Right ventricle myocardium inferior (tissue), 1 donor: ENCODE data around the gene ICAM2. TPM values are rescaled to one million over a fixed set of nuclear protein-coding genes. Genes with fewer than 3 reads are reported as not detected.
"Not testable (repeated sequence)": the region's sequence is repeated elsewhere in the genome, so short reads cannot be mapped to it uniquely, and the experiment has no call there.

ENCODE experiments used
- ATAC-seq: fragments of 200-7000 bp; cut with Tn5 transposase; one replicate; pipeline ENCODE4 v1.9.1; 2020; ENCODE audit warnings: mild to moderate bottlenecking, moderate library complexity
- DNase-seq: peaks from one replicate; pipeline ENCODE4 v3.0.0; 2021; ENCODE audit errors: missing footprints
- intact Hi-C: fragments of 100-400 bp; cut with DNase I; formaldehyde crosslinking; loops from one replicate; pipeline ENCODE4 v1.11.0; 2022
- total RNA-seq: library from RNA; stranded (reverse); fragmentation: NEBNext Ultra II Directional; extraction: Animal tissue kit (Norgen Biotek cat#: 25700); gene quantifications from one replicate; pipeline ENCODE4 v1.2.1, GENCODE V29; 2021
- donor health status: DM: no; HTN: yes; CAD: no; lungs with severe emphysema.

The ICAM2 gene
- total RNA-seq, 1 donor from 2014 or later, result 38.0 TPM

GRCh38 chr17:64019551-64019961 lies 877 bp downstream of the ICAM2 start:
- ATAC-seq, DNase-seq, intact Hi-C loops: not testable (repeated sequence)

GRCh38 chr17:64017381-64017980 lies 3.0 kb downstream of the ICAM2 start:
- intact Hi-C loops, result no loop called here
- ATAC-seq (no peak), DNase-seq (no peak)

GRCh38 chr17:64016974-64017373 lies 3.5 kb downstream of the ICAM2 start:
- no peak for ATAC-seq
- intact Hi-C loops, result no loop called here
- DNase-seq, result no peak

- intact Hi-C loops, result no loop called here
- DNase-seq (no peak), ATAC-seq (no peak)
These were observed 4.1 kb downstream of the ICAM2 start for GRCh38 chr17:64016231-64016784.

- intact Hi-C loops, result no loop called here
- no peak for DNase-seq
These were observed 5.0 kb downstream of the ICAM2 start for GRCh38 chr17:64015447-64015846.

GRCh38 chr17:64009571-64010402 lies 10.6 kb downstream of the ICAM2 start:
- no peak for DNase-seq
- ATAC-seq, result peak; percentile 26

More at GRCh38 chr17:64015447-64015846, 5.0 kb downstream of the ICAM2 start:
- no peak for ATAC-seq

GRCh38 chr17:64008830-64009229 lies 11.6 kb downstream of the ICAM2 start:
- DNase-seq (no peak), ATAC-seq (no peak)
- intact Hi-C loops, result no loop called here

More at GRCh38 chr17:64009571-64010402, 10.6 kb downstream of the ICAM2 start:
- intact Hi-C loops, result no loop called here

- ATAC-seq (no peak), DNase-seq (no peak)
- intact Hi-C loops, result no loop called here
These were observed 12.1 kb downstream of the ICAM2 start for GRCh38 chr17:64008346-64008745.

- DNase-seq (no peak), ATAC-seq (no peak)
- intact Hi-C loops, result no loop called here
These were observed 12.6 kb downstream of the ICAM2 start for GRCh38 chr17:64007838-64008282.

GRCh38 chr17:64007089-64007837 lies 13.2 kb downstream of the ICAM2 start:
- intact Hi-C loops, DNase-seq, ATAC-seq: not testable (repeated sequence)

- intact Hi-C loops, result no loop called here
- peak; percentile 85 for DNase-seq
- ATAC-seq, result peak; percentile 75
These were observed 13.9 kb downstream of the ICAM2 start for GRCh38 chr17:64006361-64007088.

GRCh38 chr17:64005734-64006167 lies 14.7 kb downstream of the ICAM2 start:
- no peak for ATAC-seq
- intact Hi-C loops, result no loop called here
- no peak for DNase-seq

GRCh38 chr17:64004903-64005733 lies 15.3 kb downstream of the ICAM2 start:
- ATAC-seq (no peak), DNase-seq (no peak)
- intact Hi-C loops, result no loop called here

GRCh38 chr17:64004218-64004770 lies 16.1 kb downstream of the ICAM2 start:
- ATAC-seq (no peak), DNase-seq (no peak)
- intact Hi-C loops, result no loop called here

GRCh38 chr17:64003526-64004121 lies 16.8 kb downstream of the ICAM2 start:
- no peak for DNase-seq
- no peak for ATAC-seq
- intact Hi-C loops, result no loop called here

- DNase-seq (no peak), ATAC-seq (no peak)
- intact Hi-C loops, result no loop called here
These were observed 17.5 kb downstream of the ICAM2 start for GRCh38 chr17:64002658-64003525.
